GM15510 (cell line): ENCODE measurements around the gene PSTPIP1.

Source experiments
- POLR2A ChIP-seq: IDR thresholded peaks from 3 replicates; pipeline ENCODE4 v1.6.1; 2011; ENCODE audit warnings: borderline replicate concordance; ENCODE audit not compliant: insufficient read length; ENCODE audit errors: extremely low read depth

Gene PSTPIP1

GRCh38 chr15:77002954-77003912 is 8.3 kb downstream of the PSTPIP1 start:
- TF ChIP-seq POLR2A, result no peak

DNA sequence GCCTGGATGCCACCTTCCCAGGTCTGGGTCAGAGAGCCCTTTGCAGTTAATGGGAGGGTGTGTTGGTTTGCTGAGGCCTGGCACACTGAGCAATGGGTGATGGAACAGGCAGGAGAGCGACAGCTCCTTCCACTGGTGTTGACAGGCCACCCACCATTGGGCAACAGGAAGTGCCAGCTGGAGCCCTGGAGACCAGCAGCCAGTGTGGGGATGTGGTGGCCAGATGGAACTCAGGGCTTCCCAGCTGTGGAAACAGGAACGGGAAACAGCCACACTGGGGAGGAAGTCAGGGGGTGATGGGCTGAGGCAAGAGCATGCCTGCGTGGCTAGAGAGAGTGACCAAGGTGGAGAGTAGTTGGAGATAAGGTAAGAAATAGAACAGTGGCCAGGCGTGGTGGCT is 9.3 kb downstream of the PSTPIP1 start:
- TF ChIP-seq POLR2A, result no peak

- no peak for TF ChIP-seq POLR2A
Measured at GRCh38 chr15:77009176-77009575, 14.2 kb downstream of the PSTPIP1 start.

- no peak for TF ChIP-seq POLR2A
Measured at GRCh38 chr15:77009646-77010311, 14.9 kb downstream of the PSTPIP1 start.

DNA sequence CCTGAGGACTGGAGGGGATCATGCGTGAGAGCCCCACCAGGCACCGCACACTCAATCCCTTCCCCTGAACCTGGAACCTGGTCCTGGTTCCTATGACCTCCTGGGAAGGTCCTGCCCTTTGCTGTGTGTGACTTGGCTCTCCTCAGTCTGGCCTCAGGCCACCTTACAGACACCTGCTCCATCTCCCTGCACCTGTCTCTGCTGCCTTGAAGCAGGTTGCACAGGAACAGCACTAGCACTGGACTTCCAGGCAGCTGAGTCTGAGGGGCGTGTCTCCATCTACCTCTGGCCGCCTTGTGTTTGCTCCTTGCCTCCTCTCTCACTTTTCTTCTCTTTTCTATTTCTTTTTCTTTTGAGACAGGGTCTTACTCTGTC is 15.4 kb downstream of the PSTPIP1 start:
- TF ChIP-seq POLR2A, result no peak

DNA sequence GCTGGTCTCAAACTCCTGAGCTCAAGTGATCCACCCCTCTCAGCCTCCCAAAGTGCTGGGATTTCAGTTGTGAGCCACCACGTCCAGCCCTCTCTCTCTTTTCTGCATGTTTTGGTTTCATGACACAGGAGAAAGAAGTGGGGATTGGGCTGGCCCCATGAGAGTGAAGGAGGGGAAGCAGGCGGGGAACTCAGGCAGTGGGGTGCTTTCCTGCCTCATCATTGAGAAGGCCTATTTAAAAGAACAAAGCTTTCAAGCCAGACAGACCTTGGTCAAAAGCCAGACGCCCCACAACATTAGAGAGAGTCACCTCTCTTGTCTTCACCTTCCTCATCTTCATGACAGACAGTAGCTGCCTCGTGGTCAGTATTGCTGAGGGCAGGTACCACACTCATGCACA is 15.9 kb downstream of the PSTPIP1 start:
- no peak for TF ChIP-seq POLR2A

GRCh38 chr15:77012117-77012712 is 17.3 kb downstream of the PSTPIP1 start:
- no peak for TF ChIP-seq POLR2A

DNA sequence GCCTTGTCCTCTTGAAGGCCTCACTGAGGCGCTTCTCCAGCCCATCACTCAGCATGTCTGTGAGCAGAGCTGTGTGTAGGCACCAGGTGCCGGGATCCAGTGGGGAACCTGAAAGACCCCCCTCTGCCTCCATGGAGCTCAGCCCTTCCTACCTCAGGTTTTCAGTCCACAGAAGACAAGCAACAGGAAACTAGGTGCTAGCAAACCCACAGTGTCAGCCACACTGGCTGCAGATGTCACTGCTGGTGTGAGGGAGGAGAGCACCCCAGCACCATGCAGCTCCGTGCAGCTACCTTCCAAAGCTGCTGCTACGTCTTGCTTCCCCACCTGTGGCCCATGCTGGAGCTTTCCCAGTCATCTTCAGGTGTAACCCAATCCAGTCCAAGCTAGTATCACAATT is 17.9 kb downstream of the PSTPIP1 start:
- no peak for TF ChIP-seq POLR2A

- no peak for TF ChIP-seq POLR2A
Measured at GRCh38 chr15:77013776-77014131, 18.8 kb downstream of the PSTPIP1 start.

GRCh38 chr15:77014132-77015081 is 19.5 kb downstream of the PSTPIP1 start:
- no peak for TF ChIP-seq POLR2A

DNA sequence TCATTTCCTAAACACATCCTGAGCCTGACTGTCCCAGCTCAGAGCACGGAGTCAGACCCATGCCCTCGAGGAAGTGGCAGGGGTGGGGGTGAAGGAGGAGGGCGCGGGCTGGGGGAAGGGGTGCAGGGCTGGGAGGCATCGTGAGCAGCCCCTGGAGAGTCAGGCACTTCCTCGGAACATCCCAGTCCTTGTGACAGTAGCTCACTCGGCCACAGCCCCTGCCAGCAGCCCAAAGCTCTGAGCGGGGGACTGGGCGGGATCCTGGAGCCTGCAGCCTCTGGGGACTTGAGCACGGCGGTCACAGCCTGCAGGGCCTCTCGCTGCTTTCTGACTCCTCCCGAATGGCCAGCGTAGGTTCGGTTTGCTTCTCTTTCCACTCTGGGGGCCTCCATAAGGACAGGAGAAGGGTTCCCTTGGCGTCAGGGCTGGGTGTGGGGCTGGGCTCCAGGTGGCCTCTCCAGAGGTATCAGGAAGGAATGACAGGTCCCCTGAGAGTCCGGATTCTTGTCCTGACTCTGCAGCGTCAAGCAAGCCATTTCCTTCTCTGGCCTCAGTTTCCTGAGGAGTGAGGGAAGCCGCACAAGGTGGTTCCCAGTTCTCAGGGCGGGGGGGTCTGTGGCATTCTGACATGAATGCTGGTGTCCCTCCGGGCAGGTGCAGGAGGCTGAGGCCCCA is 20.9 kb downstream of the PSTPIP1 start:
- no peak for TF ChIP-seq POLR2A

GRCh38 chr15:77016321-77016695 is 21.4 kb downstream of the PSTPIP1 start:
- TF ChIP-seq POLR2A, result no peak

GRCh38 chr15:77017091-77017660 is 22.2 kb downstream of the PSTPIP1 start:
- no peak for TF ChIP-seq POLR2A
